ENCODE results near the gene AEBP1.

AEBP1 gene

DNA sequence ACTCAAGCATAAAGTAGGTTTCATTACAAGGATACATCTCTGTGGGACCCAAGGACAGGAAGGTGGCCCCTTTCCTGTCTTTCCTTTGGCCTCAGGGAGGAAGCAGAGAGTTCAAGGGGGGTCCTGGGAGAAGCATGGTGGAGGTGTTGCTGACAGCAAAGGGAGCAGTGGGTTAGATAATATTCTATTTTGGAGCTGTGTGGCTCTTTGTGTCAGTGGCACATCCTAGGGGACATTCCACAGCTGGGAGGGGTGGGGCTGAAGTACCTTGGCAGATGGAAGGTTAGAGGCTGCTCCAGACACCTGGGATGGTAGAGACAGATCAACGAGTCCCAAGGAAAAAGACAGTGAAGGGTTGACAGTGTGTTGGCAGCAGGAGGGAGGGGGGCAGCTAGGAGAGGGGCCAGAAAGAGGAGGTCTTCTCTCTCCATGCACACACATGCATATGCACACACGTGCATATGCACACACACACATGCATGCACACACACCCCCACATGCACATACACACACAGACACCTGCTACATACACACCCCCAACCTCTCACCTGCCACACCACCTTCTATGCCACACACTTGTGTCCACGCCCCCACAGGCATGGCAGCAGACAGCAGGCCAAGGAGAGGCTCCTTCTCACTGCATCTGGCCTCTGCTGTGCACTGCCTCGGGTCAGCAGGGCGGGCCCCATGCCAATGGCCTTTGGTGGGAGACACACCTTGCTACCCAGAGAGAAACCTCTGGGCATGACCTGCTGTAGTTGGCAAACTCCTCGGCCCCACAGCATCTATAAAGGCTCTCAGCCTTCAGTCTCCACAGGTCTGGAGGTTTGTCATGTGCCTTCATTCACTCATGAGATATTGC, 24.8 kb downstream of the AEBP1 start:
- H3K4me3 ChIP-seq (ENCODE audit: low read depth, low read length) = no peak overlapping the region
- TF ChIP-seq, protein P1, sequence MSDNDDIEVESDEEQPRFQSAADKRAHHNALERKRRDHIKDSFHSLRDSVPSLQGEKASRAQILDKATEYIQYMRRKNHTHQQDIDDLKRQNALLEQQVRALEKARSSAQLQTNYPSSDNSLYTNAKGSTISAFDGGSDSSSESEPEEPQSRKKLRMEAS (IDR thresholded peaks at IDR 0.05; ENCODE audit: low read depth, low read length) = no peak
- no peak for TF ChIP-seq MYC (IDR thresholded peaks at IDR 0.05; ENCODE audit: low read depth, low read length)
- no peak for TF ChIP-seq POLR2A (IDR thresholded peaks at IDR 0.05; ENCODE audit: extremely low read depth, insufficient read length)
- TF ChIP-seq CTCF (IDR thresholded peaks at IDR 0.05; ENCODE audit: low read depth, low read length) = no peak
- no peak for DNase-seq (ENCODE audit: low read depth)

DNA sequence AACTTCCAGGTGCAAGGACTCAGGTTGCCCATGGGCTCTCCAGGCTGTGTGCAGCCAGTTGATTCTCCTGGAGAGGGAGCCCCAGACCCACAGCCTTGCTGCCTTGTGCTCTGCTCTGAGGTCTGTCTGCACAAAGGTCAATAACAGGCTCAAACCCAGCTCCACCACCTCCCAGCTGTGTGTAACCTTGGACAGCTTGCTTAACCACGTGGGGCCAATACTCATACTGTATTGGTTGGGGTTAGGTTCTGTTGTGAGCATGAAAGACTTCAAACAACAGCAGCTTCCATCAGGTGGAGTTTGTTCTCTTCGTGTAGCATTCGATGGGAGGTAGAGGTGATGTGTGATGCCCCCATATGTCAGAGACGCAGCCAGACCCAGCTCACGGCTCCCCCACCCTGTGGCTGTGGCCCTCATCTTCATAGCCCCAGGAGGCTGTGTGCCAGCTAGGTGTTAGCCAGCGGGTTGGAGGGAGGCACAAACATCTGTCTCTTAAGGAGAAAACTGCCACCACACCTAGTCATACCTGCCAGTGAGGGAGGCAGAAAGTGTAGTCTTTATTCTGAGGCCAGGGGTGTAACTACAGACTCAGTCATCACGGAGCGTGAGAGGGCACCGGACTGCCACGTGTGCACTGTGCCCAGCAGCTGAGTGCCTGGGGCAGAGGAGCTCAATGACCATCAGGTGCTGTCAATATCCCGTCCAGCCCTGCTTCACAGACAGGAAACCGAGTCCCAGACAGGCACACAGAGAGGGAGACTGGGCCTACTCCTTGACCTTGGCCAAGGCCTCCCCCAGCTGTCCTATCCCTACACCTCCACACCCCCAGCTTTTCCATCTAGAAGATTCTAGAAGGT, 27.3 kb downstream of the AEBP1 start:
- no peak overlapping the region for H3K4me3 ChIP-seq (ENCODE audit: low read depth, low read length)
- TF ChIP-seq CTCF (IDR thresholded peaks at IDR 0.05; ENCODE audit: low read depth, low read length) (peak; percentile 39), POLR2A (IDR thresholded peaks at IDR 0.05; ENCODE audit: extremely low read depth, insufficient read length) (no peak), MYC (IDR thresholded peaks at IDR 0.05; ENCODE audit: low read depth, low read length) (no peak)
- TF ChIP-seq, protein P1 (IDR thresholded peaks at IDR 0.05; ENCODE audit: low read depth, low read length) = peak; percentile 85
- DNase-seq (ENCODE audit: low read depth) = peak; percentile 64

- no peak for DNase-seq (ENCODE audit: low read depth)
- TF ChIP-seq, protein P1 (IDR thresholded peaks at IDR 0.05; ENCODE audit: low read depth, low read length) = no peak
- TF ChIP-seq POLR2A (IDR thresholded peaks at IDR 0.05; ENCODE audit: extremely low read depth, insufficient read length) (no peak), MYC (IDR thresholded peaks at IDR 0.05; ENCODE audit: low read depth, low read length) (no peak), CTCF (IDR thresholded peaks at IDR 0.05; ENCODE audit: low read depth, low read length) (no peak)
- H3K4me3 ChIP-seq (ENCODE audit: low read depth, low read length) = no peak overlapping the region
Measured at GRCh38 chr7:44132039-44132438, 27.9 kb downstream of the AEBP1 start.

DNA sequence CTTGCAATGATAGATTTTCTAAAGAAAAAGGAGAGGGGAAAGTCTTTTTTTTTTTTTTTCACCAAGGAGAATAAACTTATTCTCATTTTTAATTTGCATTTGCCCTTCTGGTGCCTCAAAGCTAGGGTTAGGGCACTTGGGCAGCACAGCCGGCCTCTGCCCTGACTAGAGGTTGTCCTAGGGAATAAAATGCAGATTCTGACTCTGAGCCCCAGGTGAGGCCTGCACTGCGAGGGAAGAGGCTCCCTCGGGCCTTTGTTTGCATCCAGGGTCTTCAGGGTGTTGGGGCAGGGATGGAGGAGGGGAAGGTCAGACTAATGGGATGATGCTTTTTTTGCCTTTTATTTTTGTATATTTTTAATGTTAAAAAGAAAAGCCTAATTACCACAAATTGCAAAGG, 29.1 kb downstream of the AEBP1 start:
- TF ChIP-seq MYC (IDR thresholded peaks at IDR 0.05; ENCODE audit: low read depth, low read length) = no peak
- TF ChIP-seq CTCF (IDR thresholded peaks at IDR 0.05; ENCODE audit: low read depth, low read length) = no peak
- TF ChIP-seq, protein P1 (IDR thresholded peaks at IDR 0.05; ENCODE audit: low read depth, low read length) = no peak
- TF ChIP-seq POLR2A (IDR thresholded peaks at IDR 0.05; ENCODE audit: extremely low read depth, insufficient read length) = no peak
- H3K4me3 ChIP-seq (ENCODE audit: low read depth, low read length) = no peak overlapping the region
- DNase-seq (ENCODE audit: low read depth) = no peak

DNA sequence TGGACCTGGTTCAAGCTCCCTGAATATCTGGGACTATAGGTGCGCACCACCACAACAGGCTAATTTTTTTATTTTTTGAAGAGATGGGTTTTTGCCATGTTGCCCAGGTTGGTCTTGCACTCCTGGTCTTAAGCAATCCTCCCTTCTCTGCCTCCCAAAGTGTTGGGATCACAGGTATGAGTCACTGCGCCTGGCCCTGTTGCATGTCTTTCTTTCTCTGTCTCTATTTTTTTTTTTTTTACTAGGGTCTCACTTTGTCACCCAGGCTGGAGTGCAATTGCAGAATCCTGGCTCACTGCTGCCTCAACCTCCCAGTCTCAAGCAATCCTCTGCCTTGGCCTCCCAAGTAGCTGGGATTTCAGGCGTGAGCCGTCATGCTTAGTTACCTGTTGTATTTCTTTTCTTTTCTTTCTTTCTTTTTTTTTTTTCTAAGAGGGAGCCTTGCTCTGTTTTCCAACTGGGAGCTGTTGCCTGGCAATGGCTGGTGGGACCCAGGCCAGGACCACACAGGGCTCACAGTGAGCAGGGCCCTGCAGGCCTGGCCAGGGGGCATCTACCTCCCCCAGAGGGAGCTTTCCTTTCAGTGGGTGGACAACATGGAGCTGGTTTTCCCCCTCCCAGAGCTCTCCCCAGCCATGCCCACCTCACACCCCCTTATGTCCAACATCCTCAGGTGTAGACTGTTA, 30.9 kb downstream of the AEBP1 start:
- no peak overlapping the region for H3K4me3 ChIP-seq (ENCODE audit: low read depth, low read length)
- no peak for TF ChIP-seq CTCF (IDR thresholded peaks at IDR 0.05; ENCODE audit: low read depth, low read length)
- no peak for TF ChIP-seq POLR2A (IDR thresholded peaks at IDR 0.05; ENCODE audit: extremely low read depth, insufficient read length)
- TF ChIP-seq, protein P1 (IDR thresholded peaks at IDR 0.05; ENCODE audit: low read depth, low read length) = no peak
- no peak for TF ChIP-seq MYC (IDR thresholded peaks at IDR 0.05; ENCODE audit: low read depth, low read length)
- DNase-seq (ENCODE audit: low read depth) = no peak
